ENCODE results near the gene IRAG1.

GRCh38 chr11:10697323-10697620 lies 3.7 kb upstream of the IRAG1 start:
- TF ChIP-seq CTCF (IDR thresholded peaks at IDR 0.05) (no peak), POLR2A (IDR thresholded peaks at IDR 0.05) (no peak)
